SK-N-SH treated with all-trans-retinoic acid at 6 μM for 48 hours (cell line): ENCODE data around the gene ASB18.

Experiments
- ATAC-seq: fragments of 200-7000 bp; cut with Tn5 transposase; 3 replicates; pipeline ENCODE4 v1.9.1; 2020; ENCODE audit warnings: mild to moderate bottlenecking, moderate library complexity
- ARNTL ChIP-seq: fragments of 450-650 bp; formaldehyde crosslinking; IDR thresholded peaks from 2 replicates; pipeline ENCODE4 v1.5.0; 2020; ENCODE audit warnings: low read depth, mild to moderate bottlenecking, moderate library complexity, borderline replicate concordance
- BACH2 ChIP-seq: fragments of 250-450 bp; sonication (Bioruptor Pico); IDR thresholded peaks from 2 replicates; pipeline ENCODE4 v1.9.0; 2021; ENCODE audit warnings: mild to moderate bottlenecking, borderline replicate concordance
- CSDC2 ChIP-seq: fragments of 250-450 bp; sonication (Bioruptor Pico); IDR thresholded peaks from 2 replicates; pipeline ENCODE4 v1.5.0; 2020; ENCODE audit warnings: mild to moderate bottlenecking, moderate library complexity
- ESRRG ChIP-seq: fragments of 250-450 bp; sonication (Bioruptor Pico); IDR thresholded peaks from 2 replicates; pipeline ENCODE4 v1.6.1; 2021; ENCODE audit warnings: mild to moderate bottlenecking
- GLIS3 ChIP-seq: fragments of 250-450 bp; sonication (Bioruptor Pico); IDR thresholded peaks from 2 replicates; pipeline ENCODE4 v1.5.0; 2020; ENCODE audit warnings: mild to moderate bottlenecking, moderate library complexity
- ISL1 ChIP-seq: fragments of 250-450 bp; sonication (Bioruptor Pico); IDR thresholded peaks from 2 replicates; pipeline ENCODE4 v2.1.2; 2022; ENCODE audit warnings: mild to moderate bottlenecking, moderate library complexity
- OSR1 ChIP-seq: fragments of 250-450 bp; sonication (Bioruptor Pico); IDR thresholded peaks from 2 replicates; pipeline ENCODE4 v1.8.0; 2022; ENCODE audit warnings: moderate library complexity, mild to moderate bottlenecking, inconsistent platforms
- PPARA ChIP-seq: fragments of 250-450 bp; sonication (Bioruptor Pico); IDR thresholded peaks from 2 replicates; pipeline ENCODE4 v1.5.0; 2020; ENCODE audit warnings: mild to moderate bottlenecking, borderline replicate concordance
- RARB ChIP-seq: fragments of 250-450 bp; sonication (Bioruptor Pico); IDR thresholded peaks from 2 replicates; pipeline ENCODE4 v1.8.0; 2021; ENCODE audit warnings: mild to moderate bottlenecking, moderate library complexity
- SNAI2 ChIP-seq: fragments of 250-450 bp; sonication (Bioruptor Pico); IDR thresholded peaks from 2 replicates; pipeline ENCODE4 v1.5.0; 2020; ENCODE audit warnings: mild to moderate bottlenecking, moderate library complexity
- TCF4 ChIP-seq: fragments of 250-450 bp; sonication (Bioruptor Pico); IDR thresholded peaks from 2 replicates; pipeline ENCODE4 v1.8.0; 2021; ENCODE audit warnings: mild to moderate bottlenecking, moderate library complexity, borderline replicate concordance
- TOX ChIP-seq: fragments of 250-450 bp; sonication (Bioruptor Pico); IDR thresholded peaks from 2 replicates; pipeline ENCODE4 v1.8.0; 2021; ENCODE audit warnings: mild to moderate bottlenecking, moderate library complexity, borderline replicate concordance
- ZC3H10 ChIP-seq: fragments of 250-450 bp; sonication (Bioruptor Pico); IDR thresholded peaks from 2 replicates; pipeline ENCODE4 v1.5.1; 2021; ENCODE audit warnings: mild to moderate bottlenecking, moderate library complexity
- ZFP3 ChIP-seq: fragments of 250-450 bp; sonication (Bioruptor Pico); IDR thresholded peaks from 2 replicates; pipeline ENCODE4 v1.5.0; 2020; ENCODE audit warnings: mild to moderate bottlenecking, moderate library complexity
- ZNF565 ChIP-seq: fragments of 450-650 bp; formaldehyde crosslinking; conservative IDR thresholded peaks from 2 replicates; pipeline ENCODE4 v1.5.0; 2020; ENCODE audit warnings: low read depth, mild to moderate bottlenecking, moderate library complexity
- ZNF70 ChIP-seq: fragments of 450-650 bp; formaldehyde crosslinking; IDR thresholded peaks from 2 replicates; pipeline ENCODE4 v1.5.0; 2020; ENCODE audit warnings: mild to moderate bottlenecking, moderate library complexity
- ZNF8 ChIP-seq: fragments of 450-650 bp; formaldehyde crosslinking; IDR thresholded peaks from 2 replicates; pipeline ENCODE4 v1.5.0; 2020; ENCODE audit warnings: mild to moderate bottlenecking, moderate library complexity
- TF ChIP-seq, protein P1 (sequence below): fragments of 250-450 bp; sonication (Bioruptor Pico); IDR thresholded peaks from 2 replicates; pipeline ENCODE4 v1.8.0; 2021; ENCODE audit warnings: low read depth, mild to moderate bottlenecking, moderate library complexity, borderline replicate concordance
- TF ChIP-seq, protein P2 (sequence below): fragments of 250-450 bp; sonication (Bioruptor Pico); IDR thresholded peaks from 2 replicates; pipeline ENCODE4 v1.5.1; 2020; ENCODE audit warnings: low read depth, mild to moderate bottlenecking, moderate library complexity
- TF ChIP-seq, protein P3 (sequence below): fragments of 250-450 bp; sonication (Bioruptor Pico); IDR thresholded peaks from 2 replicates; pipeline ENCODE4 v1.5.1; 2021; ENCODE audit warnings: mild to moderate bottlenecking, moderate library complexity
- TF ChIP-seq, protein P4 (sequence below): fragments of 250-450 bp; sonication (Bioruptor Pico); IDR thresholded peaks from 2 replicates; pipeline ENCODE4 v1.8.0; 2020; ENCODE audit warnings: mild to moderate bottlenecking, moderate library complexity, borderline replicate concordance

Gene ASB18

DNA sequence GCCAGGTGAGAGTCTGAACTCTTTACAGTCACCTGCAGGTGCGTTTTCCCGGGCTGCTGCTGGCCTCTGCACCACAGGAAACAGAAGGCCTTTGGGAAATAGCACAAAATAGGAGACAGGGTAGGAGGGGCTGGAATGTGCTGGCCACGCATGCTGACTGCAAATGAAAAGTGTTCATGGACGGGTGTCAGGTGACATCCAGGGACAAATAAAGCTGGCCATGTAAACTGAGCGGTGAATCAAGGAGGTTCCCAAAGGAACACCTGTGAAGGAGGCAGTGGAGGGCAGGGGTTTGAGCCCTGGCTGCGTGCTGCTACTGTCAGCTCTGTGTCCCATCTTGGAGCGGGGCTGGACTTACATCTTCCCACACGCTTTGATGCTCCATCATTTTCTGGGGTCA, 53.7 kb downstream of the ASB18 start (continued):
- TF ChIP-seq, protein P1, sequence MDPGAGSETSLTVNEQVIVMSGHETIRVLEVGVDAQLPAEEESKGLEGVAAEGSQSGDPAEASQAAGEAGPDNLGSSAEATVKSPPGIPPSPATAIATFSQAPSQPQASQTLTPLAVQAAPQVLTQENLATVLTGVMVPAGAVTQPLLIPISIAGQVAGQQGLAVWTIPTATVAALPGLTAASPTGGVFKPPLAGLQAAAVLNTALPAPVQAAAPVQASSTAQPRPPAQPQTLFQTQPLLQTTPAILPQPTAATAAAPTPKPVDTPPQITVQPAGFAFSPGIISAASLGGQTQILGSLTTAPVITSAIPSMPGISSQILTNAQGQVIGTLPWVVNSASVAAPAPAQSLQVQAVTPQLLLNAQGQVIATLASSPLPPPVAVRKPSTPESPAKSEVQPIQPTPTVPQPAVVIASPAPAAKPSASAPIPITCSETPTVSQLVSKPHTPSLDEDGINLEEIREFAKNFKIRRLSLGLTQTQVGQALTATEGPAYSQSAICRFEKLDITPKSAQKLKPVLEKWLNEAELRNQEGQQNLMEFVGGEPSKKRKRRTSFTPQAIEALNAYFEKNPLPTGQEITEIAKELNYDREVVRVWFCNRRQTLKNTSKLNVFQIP (CRISPR knock-in tag), result no peak

DNA sequence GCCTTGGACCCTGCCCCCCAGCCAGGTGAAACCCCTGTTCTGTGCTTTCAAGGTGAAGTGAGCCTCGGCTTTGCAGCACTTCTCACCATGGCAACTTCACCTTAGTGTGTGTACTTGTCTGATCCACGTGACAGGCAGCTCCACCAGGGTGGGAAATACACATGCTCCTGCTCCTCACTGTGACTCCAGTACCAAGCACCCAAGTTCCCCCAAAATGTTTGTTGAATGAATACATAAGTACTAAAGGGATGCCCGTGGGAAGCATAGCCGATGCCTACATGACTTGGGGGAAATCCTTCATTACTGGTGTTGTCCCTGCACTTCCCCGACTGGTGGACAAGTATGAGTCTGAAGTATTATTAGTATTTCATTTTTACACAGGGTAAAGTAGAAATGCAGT, 54.2 kb downstream of the ASB18 start:
- no peak for TF ChIP-seq TOX (CRISPR knock-in tag)
- TF ChIP-seq OSR1 (CRISPR knock-in tag), result no peak
- no peak for TF ChIP-seq PPARA
- TF ChIP-seq ZC3H10 (CRISPR knock-in tag), result no peak
- TF ChIP-seq, protein P2, sequence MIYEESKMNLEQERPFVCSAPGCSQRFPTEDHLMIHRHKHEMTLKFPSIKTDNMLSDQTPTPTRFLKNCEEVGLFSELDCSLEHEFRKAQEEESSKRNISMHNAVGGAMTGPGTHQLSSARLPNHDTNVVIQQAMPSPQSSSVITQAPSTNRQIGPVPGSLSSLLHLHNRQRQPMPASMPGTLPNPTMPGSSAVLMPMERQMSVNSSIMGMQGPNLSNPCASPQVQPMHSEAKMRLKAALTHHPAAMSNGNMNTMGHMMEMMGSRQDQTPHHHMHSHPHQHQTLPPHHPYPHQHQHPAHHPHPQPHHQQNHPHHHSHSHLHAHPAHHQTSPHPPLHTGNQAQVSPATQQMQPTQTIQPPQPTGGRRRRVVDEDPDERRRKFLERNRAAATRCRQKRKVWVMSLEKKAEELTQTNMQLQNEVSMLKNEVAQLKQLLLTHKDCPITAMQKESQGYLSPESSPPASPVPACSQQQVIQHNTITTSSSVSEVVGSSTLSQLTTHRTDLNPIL (CRISPR knock-in tag), result no peak
- no peak for TF ChIP-seq SNAI2
- no peak for TF ChIP-seq ZNF70 (CRISPR knock-in tag)
- TF ChIP-seq, protein P1 (CRISPR knock-in tag), result no peak
- TF ChIP-seq GLIS3 (CRISPR knock-in tag), result no peak
- TF ChIP-seq CSDC2 (CRISPR knock-in tag), result no peak
- no peak for ATAC-seq

DNA sequence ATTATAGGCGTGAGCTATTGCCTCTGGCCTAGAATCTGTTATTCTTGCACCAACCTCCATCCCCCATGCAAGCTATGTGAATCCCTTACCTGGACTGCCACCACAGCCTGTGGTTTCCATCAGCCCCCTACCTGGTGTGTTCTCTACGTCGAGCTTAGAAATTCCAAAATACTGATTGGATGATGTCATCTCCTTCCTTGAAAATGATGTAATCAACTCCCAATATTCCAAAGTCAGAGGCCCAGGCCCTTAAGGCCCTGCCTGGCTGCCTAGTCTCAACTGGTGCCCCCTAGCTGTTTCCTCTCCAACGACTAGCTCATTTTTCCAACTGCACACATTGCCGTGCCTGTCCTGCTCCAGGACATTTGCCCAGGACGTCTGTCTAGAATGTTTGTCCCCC, 54.7 kb downstream of the ASB18 start:
- TF ChIP-seq ZNF8, result no peak
- TF ChIP-seq ZNF70 (CRISPR knock-in tag), result no peak
- no peak for TF ChIP-seq CSDC2 (CRISPR knock-in tag)
- no peak for TF ChIP-seq ARNTL (CRISPR knock-in tag)
- TF ChIP-seq RARB, result no peak
- TF ChIP-seq, protein P3, sequence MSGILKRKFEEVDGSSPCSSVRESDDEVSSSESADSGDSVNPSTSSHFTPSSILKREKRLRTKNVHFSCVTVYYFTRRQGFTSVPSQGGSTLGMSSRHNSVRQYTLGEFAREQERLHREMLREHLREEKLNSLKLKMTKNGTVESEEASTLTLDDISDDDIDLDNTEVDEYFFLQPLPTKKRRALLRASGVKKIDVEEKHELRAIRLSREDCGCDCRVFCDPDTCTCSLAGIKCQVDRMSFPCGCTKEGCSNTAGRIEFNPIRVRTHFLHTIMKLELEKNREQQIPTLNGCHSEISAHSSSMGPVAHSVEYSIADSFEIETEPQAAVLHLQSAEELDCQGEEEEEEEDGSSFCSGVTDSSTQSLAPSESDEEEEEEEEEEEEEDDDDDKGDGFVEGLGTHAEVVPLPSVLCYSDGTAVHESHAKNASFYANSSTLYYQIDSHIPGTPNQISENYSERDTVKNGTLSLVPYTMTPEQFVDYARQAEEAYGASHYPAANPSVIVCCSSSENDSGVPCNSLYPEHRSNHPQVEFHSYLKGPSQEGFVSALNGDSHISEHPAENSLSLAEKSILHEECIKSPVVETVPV (CRISPR knock-in tag), result no peak
- TF ChIP-seq ESRRG (CRISPR knock-in tag), result no peak
- TF ChIP-seq, protein P2 (CRISPR knock-in tag), result no peak
- TF ChIP-seq OSR1 (CRISPR knock-in tag), result no peak
- TF ChIP-seq ISL1, result no peak
- TF ChIP-seq BACH2 (CRISPR knock-in tag), result no peak
- TF ChIP-seq ZFP3 (CRISPR knock-in tag), result no peak
- no peak for TF ChIP-seq TCF4
- no peak for TF ChIP-seq GLIS3 (CRISPR knock-in tag)
- TF ChIP-seq, protein P4, sequence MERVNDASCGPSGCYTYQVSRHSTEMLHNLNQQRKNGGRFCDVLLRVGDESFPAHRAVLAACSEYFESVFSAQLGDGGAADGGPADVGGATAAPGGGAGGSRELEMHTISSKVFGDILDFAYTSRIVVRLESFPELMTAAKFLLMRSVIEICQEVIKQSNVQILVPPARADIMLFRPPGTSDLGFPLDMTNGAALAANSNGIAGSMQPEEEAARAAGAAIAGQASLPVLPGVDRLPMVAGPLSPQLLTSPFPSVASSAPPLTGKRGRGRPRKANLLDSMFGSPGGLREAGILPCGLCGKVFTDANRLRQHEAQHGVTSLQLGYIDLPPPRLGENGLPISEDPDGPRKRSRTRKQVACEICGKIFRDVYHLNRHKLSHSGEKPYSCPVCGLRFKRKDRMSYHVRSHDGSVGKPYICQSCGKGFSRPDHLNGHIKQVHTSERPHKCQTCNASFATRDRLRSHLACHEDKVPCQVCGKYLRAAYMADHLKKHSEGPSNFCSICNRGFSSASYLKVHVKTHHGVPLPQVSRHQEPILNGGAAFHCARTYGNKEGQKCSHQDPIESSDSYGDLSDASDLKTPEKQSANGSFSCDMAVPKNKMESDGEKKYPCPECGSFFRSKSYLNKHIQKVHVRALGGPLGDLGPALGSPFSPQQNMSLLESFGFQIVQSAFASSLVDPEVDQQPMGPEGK (CRISPR knock-in tag), result no peak
- no peak for TF ChIP-seq ZNF565
- ATAC-seq, result no peak
